Mesenteric fat pad (tissue), 1 donor: ENCODE measurements around the gene PTCD3. TPM values are rescaled to one million over a fixed set of nuclear protein-coding genes. Genes with fewer than 3 reads are reported as not detected.

Experiments used
- DNase-seq: peaks from one replicate; pipeline ENCODE4 v3.0.0-alpha.2; 2020; ENCODE audit warnings: low spot score
- long read RNA-seq: library from polyadenylated mRNA; unstranded; transcript quantifications from one replicate; pipeline ENCODE4 v2.0.0, GENCODE V29; 2020
- total RNA-seq: library from RNA; stranded (reverse); fragmentation: NEBNext Ultra II Directional; extraction: Animal tissue kit (Norgen Biotek cat#: 25700); gene quantifications from one replicate; pipeline ENCODE4 v1.2.1, GENCODE V29; 2021
- donor health status: DM: yes; HTN: yes; CAD: no.

The PTCD3 gene
- 73.5 TPM for total RNA-seq
- long read RNA-seq, full-length matches to known transcripts: 20 of 37 reads
- long read RNA-seq, partial matches to known transcripts: 9 of 37 reads
- long read RNA-seq, other reads (novel, unspliced or antisense): 8 of 37 reads

DNA sequence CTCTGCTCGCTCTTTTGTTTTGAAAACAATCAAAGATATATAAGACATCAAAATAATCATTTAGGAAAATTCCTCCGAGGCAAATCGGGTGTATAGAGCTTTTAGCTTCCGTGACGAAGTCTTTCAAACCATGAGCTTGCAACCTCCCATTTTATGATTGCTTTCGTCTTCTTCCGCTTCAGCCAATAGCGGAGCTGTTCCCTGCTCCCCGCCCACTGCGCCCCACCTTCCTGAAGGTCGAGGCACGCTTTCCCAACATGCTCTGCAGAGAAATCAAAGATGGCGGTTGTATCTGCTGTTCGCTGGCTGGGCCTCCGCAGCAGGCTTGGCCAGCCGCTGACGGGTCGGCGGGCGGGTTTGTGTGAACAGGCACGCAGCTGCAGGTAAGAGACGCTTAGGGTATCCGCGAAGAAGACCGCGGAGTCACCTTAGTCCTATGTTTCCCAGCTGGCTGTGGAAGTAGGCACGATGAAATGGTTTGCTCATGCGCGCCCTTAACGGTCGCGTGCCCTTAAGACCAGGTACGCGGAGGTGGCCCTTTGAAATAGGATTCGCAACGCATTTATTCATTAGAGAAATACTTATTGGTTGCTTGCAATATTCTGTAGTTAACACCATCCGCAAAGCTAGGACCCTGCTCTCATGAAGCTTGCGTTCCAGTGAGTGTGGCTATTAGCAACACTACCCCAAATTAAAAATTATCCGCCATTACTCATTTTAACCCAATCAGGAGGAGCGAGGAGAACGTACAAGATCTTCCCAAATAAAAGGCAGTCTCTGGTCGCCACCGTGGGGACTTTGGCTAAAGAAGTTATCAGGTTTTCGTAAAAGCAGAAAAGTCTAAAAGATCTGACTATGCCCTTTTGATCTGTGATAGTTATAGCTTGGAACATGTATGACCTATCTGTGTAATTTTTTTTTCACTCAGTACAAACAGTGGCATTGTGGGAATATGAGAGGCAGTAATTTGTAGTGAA, at the start of gene PTCD3:
TSS of gene PTCD3 (plus strand) at position 267 of the 977 bp plus-strand sequence. CDS start at position 280, 13 bp downstream.
- DNase-seq: peak; percentile 95

DNA sequence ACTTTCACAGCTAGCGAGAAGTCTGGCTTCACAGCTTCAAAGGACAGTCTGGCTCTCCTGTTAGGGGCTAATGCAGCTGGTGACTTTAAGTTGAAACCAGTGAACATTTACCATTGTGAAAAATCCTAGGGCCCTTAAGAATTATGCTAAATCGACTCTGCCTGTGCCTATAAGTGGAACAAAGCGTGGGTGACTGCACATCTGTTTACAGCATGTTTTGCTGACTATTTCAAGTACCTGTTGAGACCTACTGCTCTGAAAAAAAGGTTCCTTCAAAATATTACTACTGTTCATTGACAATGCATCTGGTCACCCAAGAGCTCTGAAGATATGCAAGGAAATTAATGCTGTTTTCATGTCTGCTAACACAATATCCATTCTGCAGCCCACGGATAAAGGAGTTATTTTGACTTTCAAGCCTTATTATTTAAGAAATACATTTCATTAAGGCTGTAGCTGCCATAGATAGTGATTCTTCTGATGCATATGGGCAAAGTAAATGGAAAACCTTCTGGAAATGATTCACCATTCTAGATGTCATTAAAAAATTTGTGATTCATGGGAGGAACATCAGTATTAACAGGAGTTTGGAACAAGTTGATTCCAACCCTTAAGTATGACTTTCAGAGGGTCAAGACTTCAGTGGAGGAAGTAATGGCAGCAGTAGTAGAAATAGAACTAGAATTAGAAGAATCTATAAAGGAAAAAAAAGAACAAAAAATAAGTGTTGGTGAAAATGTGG, 49.3 kb upstream of the PTCD3 start:
- no peak for DNase-seq

- no peak for DNase-seq
Measured at GRCh38 chr2:86062043-86062442, 44.0 kb upstream of the PTCD3 start.

DNA sequence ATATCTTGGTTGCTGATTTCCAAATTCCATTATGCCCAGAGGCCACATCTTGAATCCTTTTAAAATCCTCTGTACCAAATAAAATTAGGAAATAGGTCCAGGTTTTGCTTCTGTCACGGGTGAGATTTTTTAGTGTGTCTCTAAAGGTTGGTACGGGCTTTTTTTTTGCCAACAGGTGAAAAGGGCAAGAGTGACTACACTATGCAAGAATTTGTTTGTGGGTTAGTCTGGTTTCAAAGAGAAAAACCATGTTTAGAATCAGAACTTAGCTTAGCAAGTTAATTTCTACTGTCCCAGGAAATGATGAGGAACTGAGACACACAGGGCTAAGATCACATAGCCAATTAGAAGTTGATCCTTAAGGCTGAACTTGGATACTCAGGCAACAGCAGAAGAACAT, 42.0 kb upstream of the PTCD3 start:
- no peak for DNase-seq

DNA sequence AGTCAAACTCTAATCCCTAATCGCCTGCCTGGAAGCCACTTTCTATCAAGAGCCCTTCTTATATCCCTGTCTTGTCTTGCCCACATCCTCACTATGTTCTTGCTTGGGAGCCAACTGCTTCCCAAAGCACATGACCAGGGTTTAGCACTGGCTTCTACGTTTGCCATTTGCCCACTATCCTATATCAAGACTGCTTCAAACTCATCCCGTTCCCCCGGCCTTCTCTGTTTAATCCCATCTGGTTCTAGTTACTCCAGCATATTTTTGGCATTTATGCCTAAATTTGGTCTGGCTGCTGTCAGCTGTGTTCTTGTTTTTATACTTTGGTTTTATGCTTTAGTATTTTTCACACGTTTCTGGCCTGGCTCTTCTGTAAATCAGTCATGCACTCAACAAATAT, 40.5 kb upstream of the PTCD3 start:
- DNase-seq: peak; percentile 14

DNA sequence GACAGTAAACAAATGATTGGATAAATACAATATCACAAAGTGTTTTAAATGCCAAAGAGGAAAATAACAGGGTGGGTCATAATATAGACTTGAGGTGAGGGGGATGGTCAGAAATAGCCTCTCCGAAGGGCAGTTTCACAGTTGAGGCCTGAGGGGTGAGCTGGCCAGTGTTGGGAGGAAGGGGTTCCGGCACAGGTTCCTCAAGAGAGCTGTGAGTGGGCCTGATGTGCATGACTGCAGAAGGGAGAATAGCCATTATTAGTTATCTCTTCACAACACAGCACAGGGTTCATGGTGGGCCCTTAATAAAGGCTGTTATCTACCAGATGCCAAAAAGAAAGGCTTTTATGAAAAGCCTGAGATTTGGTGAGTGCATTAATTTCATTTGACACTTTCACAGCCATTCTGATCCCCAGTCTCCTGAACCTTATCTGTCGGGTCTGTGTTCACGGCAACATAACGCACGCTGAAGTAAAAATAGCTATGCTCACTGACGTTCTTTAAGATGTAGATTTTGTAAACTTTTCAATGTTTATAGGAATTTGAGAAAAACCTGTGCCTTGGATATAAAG, 39.9 kb upstream of the PTCD3 start:
- peak; percentile 18 for DNase-seq

GRCh38 chr2:86066915-86067314, 39.1 kb upstream of the PTCD3 start:
- DNase-seq: no peak

DNA sequence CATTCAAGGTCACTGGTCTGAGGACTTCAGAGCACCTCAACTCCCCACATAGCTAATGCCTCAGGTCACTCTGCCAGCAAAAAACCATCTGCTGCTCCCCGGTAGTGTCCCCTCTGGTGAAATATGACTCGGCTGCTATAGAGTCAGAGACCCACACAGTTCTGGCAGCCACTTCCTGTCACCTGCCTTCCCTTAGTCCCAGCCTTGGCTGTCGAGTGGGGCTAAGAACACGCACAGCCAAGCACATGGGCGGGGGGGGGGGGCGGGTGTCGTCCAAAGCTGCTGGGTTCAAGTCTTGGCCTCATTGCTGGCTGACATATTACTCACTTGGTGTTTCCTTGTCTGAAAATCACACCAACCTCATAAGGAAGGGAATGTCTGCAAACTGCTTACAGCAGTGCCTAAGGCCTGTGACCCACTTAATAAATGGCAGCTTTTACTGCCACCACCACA, 37.9 kb upstream of the PTCD3 start:
- DNase-seq: peak; percentile 6

DNA sequence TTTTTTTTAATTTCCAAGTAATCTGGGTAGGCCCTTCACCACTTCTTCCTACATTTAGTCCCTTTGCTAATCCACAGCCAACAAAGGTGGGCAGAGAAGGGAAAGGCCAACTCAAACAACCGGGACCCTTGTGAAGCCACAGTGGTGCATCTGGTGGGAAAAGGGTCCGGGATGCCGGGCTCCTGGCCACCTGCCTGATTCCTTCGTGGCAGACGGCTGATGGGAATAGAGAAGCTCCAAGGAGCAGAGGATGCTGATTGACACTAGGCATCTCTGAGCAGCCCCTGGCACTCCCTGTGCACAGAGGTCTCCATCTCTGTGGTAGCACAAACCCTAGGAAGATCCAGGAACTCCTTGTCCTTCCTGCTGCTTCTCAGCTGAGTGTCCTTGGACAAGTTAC, 37.4 kb upstream of the PTCD3 start:
- peak; percentile 74 for DNase-seq

DNA sequence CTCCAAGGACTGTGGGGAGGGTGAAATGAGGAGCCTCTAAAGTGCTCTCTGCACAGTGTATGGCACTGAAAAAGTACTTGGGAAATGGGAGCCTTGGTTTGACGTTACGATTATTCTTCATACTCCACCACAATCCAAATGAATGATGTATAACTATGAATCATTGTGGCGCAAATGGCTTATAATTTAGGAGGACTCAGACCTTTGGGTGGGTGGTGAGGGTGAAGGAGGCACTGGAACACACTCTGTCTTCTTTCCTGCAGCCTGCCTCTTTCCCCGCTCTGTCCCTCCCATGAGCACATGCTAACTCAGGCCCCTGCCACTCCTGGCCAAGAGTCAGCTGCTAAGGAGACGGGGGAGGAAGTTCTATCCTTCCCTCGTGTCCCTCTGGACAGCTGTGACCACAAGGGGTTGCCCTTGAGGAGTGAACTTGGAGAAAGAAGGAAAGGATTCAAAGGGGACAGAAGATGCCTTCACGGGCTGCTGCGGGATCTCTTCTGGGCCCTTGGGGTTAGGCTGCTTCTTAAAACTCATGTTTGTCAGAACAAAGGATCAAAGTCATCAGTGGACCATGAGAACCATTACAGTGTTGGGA, 36.8 kb upstream of the PTCD3 start:
- peak; percentile 14 for DNase-seq

DNA sequence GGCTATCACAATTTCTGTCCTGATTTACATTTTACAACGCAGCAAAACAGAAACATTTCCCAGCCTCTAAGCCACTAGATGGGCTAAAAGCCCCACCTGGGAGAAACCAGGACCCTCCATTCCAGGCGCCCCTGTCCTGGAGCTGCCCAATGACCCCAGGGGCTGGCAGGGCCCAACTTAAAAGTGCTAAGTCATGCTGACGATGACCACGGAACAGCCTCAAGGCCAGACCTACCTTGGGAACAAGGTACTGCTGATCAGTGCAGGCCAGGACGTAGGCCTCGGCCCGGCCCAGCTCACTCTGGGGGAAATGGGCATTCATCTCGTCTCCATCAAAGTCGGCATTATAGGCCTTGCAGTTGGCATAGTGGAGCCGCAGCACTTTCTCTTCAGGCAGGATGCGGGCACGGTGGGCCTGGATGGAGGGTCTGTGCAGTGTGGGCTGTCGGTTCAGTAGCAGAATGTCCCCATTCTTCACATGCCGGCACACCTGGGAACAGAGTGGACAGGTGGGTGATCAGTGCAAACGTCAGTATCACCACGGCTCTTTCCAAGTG, 36.2 kb upstream of the PTCD3 start:
- DNase-seq: peak; percentile 84

DNA sequence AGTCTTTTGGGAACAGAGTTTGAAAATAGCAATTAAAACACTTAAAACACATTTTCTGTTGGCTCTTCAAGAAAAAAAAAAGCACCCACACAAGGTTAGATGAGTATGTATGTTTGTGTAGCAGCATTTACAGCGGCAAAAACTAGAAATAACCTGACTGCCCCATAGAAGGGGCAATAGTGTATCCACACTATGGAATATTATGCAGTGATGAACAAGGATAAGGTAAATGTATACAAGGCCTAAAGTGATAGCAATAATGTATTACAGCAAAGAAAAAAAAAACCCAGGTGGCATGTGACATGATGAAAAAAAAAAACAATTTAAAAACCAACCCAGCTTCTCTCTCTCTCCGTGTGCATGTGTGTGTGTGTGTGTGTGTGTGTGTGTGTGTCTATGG, 35.2 kb upstream of the PTCD3 start:
- DNase-seq: no peak

DNA sequence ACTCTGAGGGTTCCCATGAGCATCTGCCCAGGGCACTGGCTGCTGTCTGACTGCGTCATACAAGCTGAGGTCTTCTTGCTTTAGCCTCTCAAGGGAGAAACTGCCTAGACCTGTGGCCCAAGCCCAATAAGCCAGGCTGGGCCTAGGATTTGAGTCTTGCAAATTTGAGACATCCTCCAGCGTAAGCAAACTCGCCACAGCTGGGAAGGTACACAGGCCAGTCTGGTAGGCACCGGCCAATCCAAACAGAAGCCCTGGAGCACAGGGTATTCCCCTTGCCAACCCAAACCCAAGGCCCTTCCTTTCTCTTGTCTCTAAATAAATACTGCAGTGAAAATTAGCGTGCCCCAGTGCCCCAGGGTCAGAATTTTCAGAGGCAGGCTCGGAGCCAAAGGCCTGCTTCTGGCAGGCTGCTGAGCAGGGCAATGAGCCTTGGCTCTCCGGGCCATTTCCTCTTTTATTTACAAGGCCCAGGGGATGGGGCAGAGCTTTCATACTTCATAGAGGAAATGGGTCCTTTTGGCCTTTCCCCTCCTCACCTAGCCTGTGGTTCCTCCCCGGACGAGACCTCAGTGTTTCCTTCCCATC, 33.7 kb upstream of the PTCD3 start:
- peak; percentile 89 for DNase-seq

GRCh38 chr2:86073225-86073624, 32.8 kb upstream of the PTCD3 start:
- DNase-seq: peak; percentile 68

DNA sequence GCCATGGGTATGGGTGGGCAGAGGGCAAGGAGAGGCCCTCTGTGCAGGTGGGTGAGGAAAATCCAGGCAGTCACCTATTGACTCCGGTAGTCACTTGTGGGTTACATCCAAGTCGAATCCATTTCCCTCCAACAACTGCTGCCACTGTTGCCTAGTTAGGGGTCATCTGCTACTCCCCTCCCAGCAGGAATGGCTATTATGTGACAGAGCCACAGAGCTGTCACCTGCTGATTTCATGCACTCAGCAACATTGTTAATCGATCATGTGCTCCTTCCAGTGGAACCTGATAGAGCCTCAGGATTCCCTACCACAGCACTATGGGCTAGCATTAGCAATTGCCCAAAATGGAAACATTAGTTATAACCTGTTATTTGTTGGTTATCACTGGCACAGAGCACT, 31.8 kb upstream of the PTCD3 start:
- DNase-seq: no peak

DNA sequence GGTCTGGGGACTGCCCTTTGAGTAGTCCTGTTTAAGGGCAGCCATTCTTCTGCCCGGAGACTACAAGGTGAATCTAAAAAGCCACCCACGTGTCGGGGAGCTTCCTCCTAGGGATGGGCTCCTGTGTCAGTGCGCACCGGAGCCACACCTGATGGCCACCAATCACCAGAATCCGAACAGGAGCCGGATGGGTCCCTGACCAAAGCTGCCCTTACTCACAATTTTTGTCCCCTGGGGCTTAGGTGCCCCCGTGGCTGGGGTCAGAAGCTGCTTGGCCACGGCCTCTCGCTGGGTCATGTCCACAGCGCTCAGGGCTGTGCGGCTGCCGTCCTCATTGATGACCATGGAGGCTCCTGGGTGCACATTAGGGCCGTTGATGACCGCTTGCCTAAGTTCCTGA, 31.2 kb upstream of the PTCD3 start:
- no peak for DNase-seq

- no peak for DNase-seq
Measured at GRCh38 chr2:86075886-86076285, 30.1 kb upstream of the PTCD3 start.

DNA sequence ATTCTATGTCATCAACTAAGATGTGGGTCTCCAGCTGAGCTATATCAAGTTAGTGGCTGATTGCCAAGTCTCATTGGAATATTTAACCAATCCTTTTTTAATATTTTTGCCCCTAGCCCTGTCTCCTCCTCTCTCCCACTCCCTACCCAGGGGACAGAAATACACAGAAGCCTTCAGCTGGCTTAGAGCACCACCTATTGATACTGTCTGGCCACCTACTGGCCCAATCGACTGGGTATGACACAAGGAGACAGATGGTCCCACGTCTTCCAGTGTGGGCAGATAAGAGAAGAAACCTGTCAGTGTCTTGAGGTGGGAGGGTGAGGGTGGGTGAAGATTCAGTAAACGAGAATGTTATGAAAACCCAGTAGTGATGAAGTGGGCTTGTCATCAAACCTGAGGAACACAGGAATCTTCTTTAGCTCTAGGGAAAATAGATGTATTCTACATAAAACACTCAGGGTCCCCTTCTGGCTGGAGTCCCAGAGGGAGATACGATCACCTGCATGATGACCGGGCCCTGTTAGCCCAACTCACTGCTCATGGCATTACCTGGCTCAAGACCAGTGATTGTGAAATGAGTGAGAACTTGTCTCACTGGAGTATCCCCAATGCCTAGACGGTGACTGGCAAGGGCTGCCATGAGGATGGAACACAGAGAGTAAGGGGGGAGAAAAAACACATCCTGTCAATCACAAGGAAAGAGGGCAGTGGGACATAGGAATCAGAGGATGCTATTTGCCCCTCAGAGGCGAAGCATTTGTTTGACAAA, 27.1 kb upstream of the PTCD3 start:
- no peak for DNase-seq
